Stomach (tissue), 4 donors: ENCODE results near the gene DMTF1.

Source experiments
- CTCF ChIP-seq, 7 experiments: fragments of 450-650 bp in 4 of 7; fragments of 200-600 bp in 3 of 7; sonication (generic) in 3 of 7; IDR thresholded peaks; one replicate each; pipeline ENCODE4 v1.5.1; 2016 to 2019; ENCODE audit warnings: antibody characterized with exemption in 7 of 7, control low read depth in 2 of 7, mild to moderate bottlenecking in 1 of 7
- EP300 ChIP-seq: sonication (generic); formaldehyde crosslinking; IDR thresholded peaks from one replicate; pipeline ENCODE4 v1.6.1; 2017; ENCODE audit warnings: antibody characterized with exemption
- POLR2A ChIP-seq, 4 donors: fragments of 450-650 bp; IDR thresholded peaks; one replicate each; pipeline ENCODE4 v1.6.1; 2016; ENCODE audit warnings: antibody characterized with exemption in 4 of 4, control low read depth in 2 of 4, mild to moderate bottlenecking in 1 of 4, moderate library complexity in 1 of 4
- POLR2AphosphoS5 ChIP-seq, 3 donors: sonication (generic); formaldehyde crosslinking; IDR thresholded peaks; one replicate each; pipeline ENCODE4 v1.6.1; 2016; ENCODE audit warnings: antibody characterized with exemption in 3 of 3

DNA sequence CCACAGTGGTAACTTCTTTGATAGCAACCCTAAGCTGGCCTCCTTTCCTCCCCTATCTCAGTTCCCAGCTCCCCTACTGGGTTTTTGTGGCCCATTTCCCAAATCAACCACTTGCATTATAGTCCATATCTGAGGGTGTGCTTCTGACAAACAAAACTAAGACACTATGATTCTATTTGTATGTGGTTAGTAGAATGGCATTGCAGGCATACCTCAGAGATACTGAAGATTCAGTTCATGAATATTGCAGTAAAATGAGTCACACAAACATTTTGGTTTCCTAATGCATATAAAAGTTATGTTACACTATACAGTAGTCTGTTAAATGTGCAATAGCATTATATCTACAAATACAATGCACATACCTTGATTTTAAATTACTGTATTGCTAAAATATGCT, 82.7 kb downstream of the DMTF1 start:
- TF ChIP-seq POLR2AphosphoS5 (IDR thresholded peaks at IDR 0.05): no peak
- TF ChIP-seq POLR2A (IDR thresholded peaks at IDR 0.05): no peak
- no peak for TF ChIP-seq CTCF (IDR thresholded peaks at IDR 0.05)
- TF ChIP-seq EP300: no peak
